ENCODE results near the gene BCL7C. TPM values are rescaled to one million over a fixed set of nuclear protein-coding genes. Genes with fewer than 3 reads are reported as not detected.
"Not testable (repeated sequence)": the region's sequence is repeated elsewhere in the genome, so short reads cannot be mapped to it uniquely, and the experiment has no call there.

BCL7C gene
- total and polyA plus RNA-seq, 8 donors = 9.2 to 29.3 (median 11.2) TPM

GRCh38 chr16:30867747-30868146, 26.1 kb downstream of the BCL7C start:
- no peaks in the 10 kb centered on the region for H3K27me3 ChIP-seq
- H3K4me1 ChIP-seq = no peaks in the 10 kb centered on the region
- TF ChIP-seq CTCF (IDR thresholded peaks at IDR 0.05) = no peak
- H3K4me3 ChIP-seq = no peak overlapping the region
- FAIRE-seq (no peak), DNase-seq (no peak), ATAC-seq (no peak)
- H3K9me3 ChIP-seq = no peaks in the 10 kb centered on the region
- 88 to 92% methylated on average over 5 of the region's 5 CpGs for WGBS, 2 donors
- intact Hi-C loops (cut with DNase I) = no loop called here
- H3K36me3 ChIP-seq = no peaks in the 10 kb centered on the region
- H3K27ac ChIP-seq = no peak overlapping the region

GRCh38 chr16:30866031-30866430, 27.8 kb downstream of the BCL7C start:
- Histone ChIP-seq H3K4me1 (no peaks in the 10 kb centered on the region), H3K9me3 (no peaks in the 10 kb centered on the region), H3K27ac (no peak overlapping the region), H3K36me3 (no peaks in the 10 kb centered on the region), H3K4me3 (no peak overlapping the region), H3K27me3 (no peaks in the 10 kb centered on the region)
- FAIRE-seq (no peak), ATAC-seq (no peak), DNase-seq (no peak)
- no peak for TF ChIP-seq CTCF (IDR thresholded peaks at IDR 0.05)
- intact Hi-C loops (cut with DNase I) = no loop called here
- WGBS, 2 donors = 78 to 88% methylated on average over 6 of the region's 6 CpGs

- H3K27me3 ChIP-seq; H3K9me3 ChIP-seq; H3K36me3 ChIP-seq; intact Hi-C loops (cut with DNase I); ATAC-seq; H3K4me1 ChIP-seq; H3K4me3 ChIP-seq; H3K27ac ChIP-seq; DNase-seq; FAIRE-seq: not testable (repeated sequence)
- WGBS, 2 donors = 89 to 90% methylated on average over 3 of the region's 3 CpGs
Measured at GRCh38 chr16:30863178-30863577, 30.7 kb downstream of the BCL7C start.

GRCh38 chr16:30860729-30861128, 33.1 kb downstream of the BCL7C start:
- DNase-seq; ATAC-seq; FAIRE-seq; H3K4me1 ChIP-seq; H3K27me3 ChIP-seq; H3K9me3 ChIP-seq; intact Hi-C loops (cut with DNase I); H3K4me3 ChIP-seq; H3K36me3 ChIP-seq; H3K27ac ChIP-seq: not testable (repeated sequence)
- 85 to 86% methylated on average over 7 of the region's 7 CpGs for WGBS, 2 donors

GRCh38 chr16:30858829-30859423, 35.0 kb downstream of the BCL7C start:
- DNase-seq (no peak), ATAC-seq (no peak), FAIRE-seq (no peak)
- Histone ChIP-seq H3K27ac (no peak overlapping the region), H3K9me3 (no peaks in the 10 kb centered on the region), H3K4me3 (no peak overlapping the region), H3K4me1 (no peaks in the 10 kb centered on the region), H3K36me3 (no peaks in the 10 kb centered on the region), H3K27me3 (no peaks in the 10 kb centered on the region)
- TF ChIP-seq CTCF (IDR thresholded peaks at IDR 0.05) = no peak
- WGBS, 2 donors = 76 to 80% methylated on average over 4 of the region's 4 CpGs
- intact Hi-C loops (cut with DNase I) = no loop called here

GRCh38 chr16:30858111-30858495, 35.8 kb downstream of the BCL7C start:
- intact Hi-C loops (cut with DNase I) = no loop called here
- FAIRE-seq = no peak
- DNase-seq = no peak
- H3K27me3 ChIP-seq = no peaks in the 10 kb centered on the region
- no peaks in the 10 kb centered on the region for H3K4me1 ChIP-seq
- no peak for TF ChIP-seq CTCF (IDR thresholded peaks at IDR 0.05)
- no peak overlapping the region for H3K4me3 ChIP-seq
- WGBS, 2 donors = 91% methylated on average over 3 of the region's 3 CpGs
- no peaks in the 10 kb centered on the region for H3K9me3 ChIP-seq
- ATAC-seq = no peak
- no peaks in the 10 kb centered on the region for H3K36me3 ChIP-seq
- H3K27ac ChIP-seq = no peak overlapping the region

All from pancreas (tissue), 10 donors.